Trophoblast cell (in vitro differentiated cells and primary cell): ENCODE data around the gene LAMC3.

Experiments used
- DNase-seq, 2 donors: peaks; one replicate each; pipeline ENCODE4 v3.0.0-alpha.2; 2016
- H2AFZ ChIP-seq: 2 replicates; pipeline ENCODE4 v1.6.1; 2013; ENCODE audit warnings: low read length, moderate library complexity, mild to moderate bottlenecking; ENCODE audit not compliant: insufficient read depth, poor library complexity
- H2AK5ac ChIP-seq: 2 replicates; pipeline ENCODE4 v1.6.1; 2013; ENCODE audit warnings: mild to moderate bottlenecking, low read length
- H2BK120ac ChIP-seq: 2 replicates; pipeline ENCODE4 v1.6.1; 2013; ENCODE audit warnings: low read length, mild to moderate bottlenecking, moderate library complexity; ENCODE audit not compliant: insufficient read depth, poor library complexity
- H2BK12ac ChIP-seq: 2 replicates; pipeline ENCODE4 v1.6.1; 2013; ENCODE audit warnings: mild to moderate bottlenecking, low read length, moderate library complexity
- H2BK5ac ChIP-seq: 2 replicates; pipeline ENCODE4 v1.6.1; 2013; ENCODE audit warnings: low read length, low read depth, moderate library complexity, mild to moderate bottlenecking; ENCODE audit not compliant: poor library complexity
- H3K14ac ChIP-seq: 2 replicates; pipeline ENCODE4 v1.6.1; 2013; ENCODE audit warnings: mild to moderate bottlenecking, low read length
- H3K18ac ChIP-seq: 2 replicates; pipeline ENCODE4 v1.6.1; 2013; ENCODE audit warnings: mild to moderate bottlenecking, low read length
- H3K23ac ChIP-seq: 2 replicates; pipeline ENCODE4 v1.6.1; 2013; ENCODE audit warnings: low read length
- H3K27ac ChIP-seq: 2 replicates; pipeline ENCODE4 v1.5.1; 2013; ENCODE audit warnings: low read depth, mild to moderate bottlenecking, inconsistent platforms, low read length, moderate library complexity
- H3K27me3 ChIP-seq: 2 replicates; pipeline ENCODE4 v1.6.1; 2013; ENCODE audit warnings: inconsistent platforms, mild to moderate bottlenecking, low read length, moderate library complexity; ENCODE audit not compliant: insufficient read depth
- H3K36me3 ChIP-seq, 2 experiments: 1 replicate in 1 of 2; 2 replicates in 1 of 2; pipeline ENCODE4 v1.6.1; 2013; ENCODE audit warnings: low read length in 2 of 2, mild to moderate bottlenecking in 2 of 2, moderate library complexity in 1 of 2; ENCODE audit not compliant: insufficient read depth in 2 of 2, control insufficient read depth in 1 of 2
- H3K4ac ChIP-seq: 2 replicates; pipeline ENCODE4 v1.6.1; 2013; ENCODE audit warnings: low read depth, mild to moderate bottlenecking, low read length, moderate library complexity
- H3K4me1 ChIP-seq, 2 experiments: 1 replicate in 1 of 2; 2 replicates in 1 of 2; pipeline ENCODE4 v1.6.1; 2013; ENCODE audit warnings: low read length in 2 of 2, mild to moderate bottlenecking in 2 of 2, moderate library complexity in 1 of 2; ENCODE audit not compliant: insufficient read depth in 2 of 2, control insufficient read depth in 1 of 2
- H3K4me2 ChIP-seq: 2 replicates; pipeline ENCODE4 v1.6.1; 2013; ENCODE audit warnings: inconsistent platforms, mild to moderate bottlenecking, low read length, moderate library complexity
- H3K4me3 ChIP-seq: 2 replicates; pipeline ENCODE4 v1.5.1; 2013; ENCODE audit warnings: mild to moderate bottlenecking, low read depth, low read length, inconsistent platforms
- H3K79me1 ChIP-seq: one replicate; pipeline ENCODE4 v1.6.1; 2013; ENCODE audit warnings: low read length
- H3K79me2 ChIP-seq: 2 replicates; pipeline ENCODE4 v1.6.1; 2013; ENCODE audit warnings: low read length, mild to moderate bottlenecking; ENCODE audit not compliant: control insufficient read depth, insufficient read depth, poor library complexity
- H3K9ac ChIP-seq: 2 replicates; pipeline ENCODE4 v1.6.1; 2013; ENCODE audit warnings: mild to moderate bottlenecking, low read length
- H3K9me3 ChIP-seq: 2 replicates; pipeline ENCODE4 v1.6.1; 2013; ENCODE audit warnings: low read depth, mild to moderate bottlenecking, control low read depth, inconsistent platforms, low read length; ENCODE audit not compliant: insufficient read depth
- H4K12ac ChIP-seq: 2 replicates; pipeline ENCODE4 v1.6.1; 2013; ENCODE audit warnings: low read depth, mild to moderate bottlenecking, low read length, moderate library complexity
- H4K8ac ChIP-seq: 2 replicates; pipeline ENCODE4 v1.6.1; 2013; ENCODE audit warnings: low read depth, mild to moderate bottlenecking, low read length, moderate library complexity
- H4K91ac ChIP-seq: one replicate; pipeline ENCODE4 v1.6.1; 2013; ENCODE audit warnings: low read depth, mild to moderate bottlenecking, low read length, moderate library complexity
- WGBS: extraction: QIAGEN DNeasy Blood & Tissue Kit; methylation state at CpG from one replicate; pipeline ENCODE4 v1.1.7; 2013; ENCODE audit warnings: missing lambda C conversion rate; ENCODE audit not compliant: insufficient read length, insufficient coverage; ENCODE audit errors: extremely low coverage; 5-methylcytosine and 5-hydroxymethylcytosine counted together

Gene LAMC3

DNA sequence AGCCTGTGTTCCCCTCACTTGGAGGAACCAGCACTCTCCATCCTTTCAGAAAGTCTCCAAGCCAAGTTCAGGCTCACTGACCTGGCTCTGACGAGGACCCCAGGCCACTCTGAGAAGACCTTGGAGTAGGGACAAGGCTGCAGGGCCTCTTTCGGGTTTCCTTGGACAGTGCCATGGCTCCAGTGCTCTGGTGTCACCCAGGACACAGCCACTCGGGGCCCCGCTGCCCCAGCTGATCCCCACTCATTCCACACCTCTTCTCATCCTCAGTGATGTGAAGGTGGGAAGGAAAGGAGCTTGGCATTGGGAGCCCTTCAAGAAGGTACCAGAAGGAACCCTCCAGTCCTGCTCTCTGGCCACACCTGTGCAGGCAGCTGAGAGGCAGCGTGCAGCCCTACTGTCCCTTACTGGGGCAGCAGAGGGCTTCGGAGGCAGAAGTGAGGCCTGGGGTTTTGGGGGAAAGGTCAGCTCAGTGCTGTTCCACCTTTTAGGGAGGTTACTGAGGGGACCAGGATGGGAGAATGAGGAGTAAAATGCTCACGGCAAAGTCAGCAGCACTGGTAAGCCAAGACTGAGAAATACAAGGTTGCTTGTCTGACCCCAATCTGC is 111.8 kb downstream of the LAMC3 start:
- no peak for DNase-seq
- Histone ChIP-seq H3K4me2 (no peak overlapping the region), H3K9me3 (peaks cover 1% of the 10 kb centered on the region)

GRCh38 chr9:131121346-131121745 is 112.4 kb downstream of the LAMC3 start:
- Histone ChIP-seq H3K9me3 (peaks cover 1% of the 10 kb centered on the region), H2BK5ac (no peak overlapping the region), H3K4ac (no peak overlapping the region), H4K91ac (no peak overlapping the region), H2BK12ac (no peak overlapping the region), H3K4me1 (peaks cover 2 to 4% of the 10 kb centered on the region in 2 experiments), H3K27ac (no peak overlapping the region), H3K79me1 (peaks cover 5% of the 10 kb centered on the region), H2BK120ac (no peak overlapping the region), H3K18ac (no peak overlapping the region), H3K4me2 (no peak overlapping the region), H2AFZ (no peak overlapping the region), H3K14ac (no peak overlapping the region), H3K36me3 (peaks cover 20 to 39% of the 10 kb centered on the region in 2 experiments), H3K23ac (no peak overlapping the region), H3K4me3 (no peak overlapping the region), H3K9ac (peak overlapping the region; percentile 12), H4K12ac (no peak overlapping the region), H3K79me2 (peaks cover 9% of the 10 kb centered on the region), H4K8ac (no peak overlapping the region), H3K27me3 (no peaks in the 10 kb centered on the region), H2AK5ac (no peak overlapping the region)
- WGBS: no CpG with 5 or more reads among the region's 2 CpGs
- DNase-seq: no peak

More for the DNA sequence above, 111.8 kb downstream of the LAMC3 start:
- no CpG with 5 or more reads among the region's 7 CpGs for WGBS
- H3K79me1 ChIP-seq: peaks cover 3% of the 10 kb centered on the region
- H4K12ac ChIP-seq: peak overlapping the region; percentile 46
- peaks cover 5% of the 10 kb centered on the region for H3K79me2 ChIP-seq
- no peak overlapping the region for H2AFZ ChIP-seq
- H3K4ac ChIP-seq: no peak overlapping the region
- no peak overlapping the region for H4K8ac ChIP-seq
- no peak overlapping the region for H2BK120ac ChIP-seq
- H2BK5ac ChIP-seq: no peak overlapping the region
- H3K4me3 ChIP-seq: no peak overlapping the region
- H4K91ac ChIP-seq: no peak overlapping the region
- no peak overlapping the region for H3K14ac ChIP-seq
- H3K36me3 ChIP-seq: peaks cover 20 to 39% of the 10 kb centered on the region in 2 experiments
- no peak overlapping the region for H3K18ac ChIP-seq
- no peak overlapping the region for H2BK12ac ChIP-seq
- no peak overlapping the region for H3K9ac ChIP-seq
- no peaks in the 10 kb centered on the region for H3K27me3 ChIP-seq
- no peak overlapping the region for H2AK5ac ChIP-seq
- H3K4me1 ChIP-seq: peaks cover 2 to 4% of the 10 kb centered on the region in 2 experiments
- H3K23ac ChIP-seq: no peak overlapping the region
- no peak overlapping the region for H3K27ac ChIP-seq

DNA sequence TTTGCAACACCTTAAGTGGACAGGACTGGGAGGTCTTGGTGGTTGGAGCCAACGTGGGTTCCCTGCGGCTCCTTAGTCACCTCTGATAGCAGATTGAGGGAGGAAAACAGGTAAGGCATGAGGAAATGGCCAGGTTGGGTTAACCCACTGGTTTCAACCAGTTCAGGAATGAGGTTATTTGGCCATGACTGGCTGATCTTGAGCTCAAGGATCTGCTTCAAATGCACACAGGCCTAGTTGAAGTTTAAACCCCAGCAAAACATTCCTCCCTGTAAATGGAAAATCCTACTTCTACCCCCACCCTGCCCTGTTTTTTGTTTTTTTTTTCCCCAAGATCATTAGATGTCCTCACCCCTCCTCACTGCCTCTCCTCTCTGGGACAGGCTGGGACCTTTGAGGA is 113.2 kb downstream of the LAMC3 start:
- DNase-seq: peak in 1 of 2 donors; percentile 32
- no peak overlapping the region for H3K4me3 ChIP-seq
- H4K91ac ChIP-seq: no peak overlapping the region
- H3K36me3 ChIP-seq: peaks cover 18 to 36% of the 10 kb centered on the region in 2 experiments
- H3K4me1 ChIP-seq: peaks cover 2 to 7% of the 10 kb centered on the region in 2 experiments
- no peak overlapping the region for H3K9ac ChIP-seq
- H3K4me2 ChIP-seq: no peak overlapping the region
- H4K12ac ChIP-seq: no peak overlapping the region
- H2AFZ ChIP-seq: no peak overlapping the region
- peaks cover under 1% of the 10 kb centered on the region for H3K9me3 ChIP-seq
- no peak overlapping the region for H4K8ac ChIP-seq
- no peak overlapping the region for H2BK12ac ChIP-seq
- H3K79me2 ChIP-seq: peaks cover 9% of the 10 kb centered on the region
- H3K27me3 ChIP-seq: no peaks in the 10 kb centered on the region
- H2BK5ac ChIP-seq: no peak overlapping the region
- H3K23ac ChIP-seq: no peak overlapping the region
- no peak overlapping the region for H3K27ac ChIP-seq
- no peak overlapping the region for H2BK120ac ChIP-seq
- H3K4ac ChIP-seq: no peak overlapping the region
- H3K14ac ChIP-seq: no peak overlapping the region
- H3K79me1 ChIP-seq: peaks cover 5% of the 10 kb centered on the region
- no CpG with 5 or more reads among the region's 2 CpGs for WGBS
- H2AK5ac ChIP-seq: no peak overlapping the region
- H3K18ac ChIP-seq: no peak overlapping the region

DNA sequence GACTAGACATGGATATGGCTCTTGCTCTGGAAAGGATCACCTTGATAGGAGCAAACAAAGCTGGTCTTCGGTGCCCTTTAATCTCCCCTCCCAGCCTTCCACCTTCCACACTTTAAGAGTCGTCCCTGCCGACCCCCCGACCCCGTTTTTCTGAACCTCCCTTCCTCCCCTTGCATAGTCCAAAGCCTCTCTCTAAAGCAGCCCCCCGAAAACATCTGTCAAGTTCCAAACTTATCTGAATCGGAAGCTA is 116.0 kb downstream of the LAMC3 start:
- no peaks in the 10 kb centered on the region for H3K27me3 ChIP-seq
- H3K4me2 ChIP-seq: peak overlapping the region; percentile 78
- no peak overlapping the region for H3K23ac ChIP-seq
- peaks cover 5% of the 10 kb centered on the region for H3K79me1 ChIP-seq
- H4K12ac ChIP-seq: peak overlapping the region; percentile 88
- no peak overlapping the region for H2BK12ac ChIP-seq
- H3K9me3 ChIP-seq: no peaks in the 10 kb centered on the region
- H3K4ac ChIP-seq: peak overlapping the region; percentile 75
- no peak overlapping the region for H2BK120ac ChIP-seq
- H3K14ac ChIP-seq: peak overlapping the region; percentile 80
- peak overlapping the region; percentile 36 for H2BK5ac ChIP-seq
- peaks cover 9% of the 10 kb centered on the region for H3K79me2 ChIP-seq
- H3K4me1 ChIP-seq: peaks cover 2 to 7% of the 10 kb centered on the region in 2 experiments
- peak overlapping the region; percentile 84 for H4K8ac ChIP-seq
- peak overlapping the region; percentile 36 for H3K9ac ChIP-seq
- DNase-seq: no peak
- H2AFZ ChIP-seq: peak overlapping the region; percentile 54
- H2AK5ac ChIP-seq: no peak overlapping the region
- peaks cover 18 to 37% of the 10 kb centered on the region in 2 experiments for H3K36me3 ChIP-seq
- H3K4me3 ChIP-seq: peak overlapping the region; percentile 59
- peak overlapping the region; percentile 88 for H4K91ac ChIP-seq
- H3K27ac ChIP-seq: peak overlapping the region; percentile 28
- peak overlapping the region; percentile 38 for H3K18ac ChIP-seq
- no CpG with 5 or more reads among the region's 7 CpGs for WGBS
